Progenitor cell of endocrine pancreas (in vitro differentiated cells): ENCODE data around the gene BMP6. TPM values are rescaled to one million over a fixed set of nuclear protein-coding genes. Genes with fewer than 3 reads are reported as not detected.

Experiments used
- DNase-seq: peaks from one replicate; pipeline ENCODE4 v3.0.0; 2021; ENCODE audit warnings: low spot score; ENCODE audit not compliant: unreplicated experiment
- H3K27ac Mint-ChIP-seq: 2 replicates; pipeline ENCODE4 v1.8.0; 2021; ENCODE audit warnings: mild to moderate bottlenecking, moderate library complexity, mixed read lengths
- H3K27me3 Mint-ChIP-seq: 2 replicates; pipeline ENCODE4 v1.8.0; 2021; ENCODE audit warnings: mixed read lengths
- H3K36me3 Mint-ChIP-seq: 2 replicates; pipeline ENCODE4 v1.8.0; 2022; ENCODE audit warnings: mixed read lengths; ENCODE audit not compliant: insufficient read depth
- H3K4me1 Mint-ChIP-seq: 2 replicates; pipeline ENCODE4 v1.8.0; 2021; ENCODE audit warnings: low read depth, mixed read lengths
- H3K4me3 Mint-ChIP-seq: 2 replicates; pipeline ENCODE4 v1.8.0; 2021; ENCODE audit warnings: low read depth, mild to moderate bottlenecking, moderate library complexity, mixed read lengths
- H3K9me3 Mint-ChIP-seq: 2 replicates; pipeline ENCODE4 v1.8.0; 2021; ENCODE audit warnings: low read depth, mixed read lengths
- CTCF ChIP-seq: fragments of 200-600 bp; sonication (generic); IDR thresholded peaks from one replicate; pipeline ENCODE4 v1.5.0; 2021; ENCODE audit warnings: antibody characterized with exemption, mild to moderate bottlenecking; ENCODE audit not compliant: unreplicated experiment
- total RNA-seq: library from RNA; stranded (reverse); gene quantifications from 2 replicates; pipeline ENCODE4 v1.2.1, GENCODE V29; 2021

The BMP6 gene
- total RNA-seq, 1 donor from 2014 or later, result 3.4 TPM

- Mint-ChIP-seq H3K27ac (no peak overlapping the region), H3K9me3 (no peaks in the 10 kb centered on the region), H3K4me1 (peaks cover 13% of the 10 kb centered on the region), H3K27me3 (peaks cover 20% of the 10 kb centered on the region), H3K36me3 (no peaks in the 10 kb centered on the region), H3K4me3 (no peak overlapping the region)
- DNase-seq, result no peak
- no peak for TF ChIP-seq CTCF
Observed at GRCh38 chr6:7865781-7866180, 139.9 kb downstream of the BMP6 start.

- H3K4me1 Mint-ChIP-seq, result peaks cover 13% of the 10 kb centered on the region
- H3K27me3 Mint-ChIP-seq, result peaks cover 23% of the 10 kb centered on the region
- peaks cover 1% of the 10 kb centered on the region for H3K36me3 Mint-ChIP-seq
- no peak for TF ChIP-seq CTCF
- H3K9me3 Mint-ChIP-seq, result no peaks in the 10 kb centered on the region
- no peak overlapping the region for H3K27ac Mint-ChIP-seq
- H3K4me3 Mint-ChIP-seq, result no peak overlapping the region
- no peak for DNase-seq
Observed at GRCh38 chr6:7866526-7866925, 140.6 kb downstream of the BMP6 start.

GRCh38 chr6:7868926-7869325 lies 143.0 kb downstream of the BMP6 start:
- H3K27ac Mint-ChIP-seq, result peak overlapping the region; percentile 64
- H3K4me1 Mint-ChIP-seq, result peaks cover 13% of the 10 kb centered on the region
- no peak overlapping the region for H3K4me3 Mint-ChIP-seq
- no peak for DNase-seq
- peaks cover 23% of the 10 kb centered on the region for H3K27me3 Mint-ChIP-seq
- H3K9me3 Mint-ChIP-seq, result peaks cover 3% of the 10 kb centered on the region
- no peak for TF ChIP-seq CTCF
- H3K36me3 Mint-ChIP-seq, result peaks cover 1% of the 10 kb centered on the region

GRCh38 chr6:7878401-7878964 lies 152.6 kb downstream of the BMP6 start:
- peaks cover 4% of the 10 kb centered on the region for H3K9me3 Mint-ChIP-seq
- no peak overlapping the region for H3K27ac Mint-ChIP-seq
- no peak overlapping the region for H3K4me3 Mint-ChIP-seq
- peaks cover 16% of the 10 kb centered on the region for H3K4me1 Mint-ChIP-seq
- peaks cover 4% of the 10 kb centered on the region for H3K27me3 Mint-ChIP-seq
- peaks cover 21% of the 10 kb centered on the region for H3K36me3 Mint-ChIP-seq
- no peak for DNase-seq
- no peak for TF ChIP-seq CTCF

GRCh38 chr6:7879043-7879442 lies 153.1 kb downstream of the BMP6 start:
- H3K27me3 Mint-ChIP-seq, result peaks cover 4% of the 10 kb centered on the region
- H3K4me1 Mint-ChIP-seq, result peaks cover 16% of the 10 kb centered on the region
- no peak overlapping the region for H3K4me3 Mint-ChIP-seq
- no peak overlapping the region for H3K27ac Mint-ChIP-seq
- H3K9me3 Mint-ChIP-seq, result peaks cover under 1% of the 10 kb centered on the region
- no peak for DNase-seq
- H3K36me3 Mint-ChIP-seq, result peaks cover 27% of the 10 kb centered on the region
- no peak for TF ChIP-seq CTCF
